Activated CD4-positive, alpha-beta T cell treated with anti-CD3 and anti-CD28 coated beads for 24 hours (primary cell): Measurements from ENCODE around the gene F5.

Experiments used
- DNase-seq, 2 donors: peaks; one replicate each; pipeline ENCODE4 v3.0.0-alpha.2; 2020; ENCODE audit warnings: low read depth in 2 of 2

The F5 gene

DNA sequence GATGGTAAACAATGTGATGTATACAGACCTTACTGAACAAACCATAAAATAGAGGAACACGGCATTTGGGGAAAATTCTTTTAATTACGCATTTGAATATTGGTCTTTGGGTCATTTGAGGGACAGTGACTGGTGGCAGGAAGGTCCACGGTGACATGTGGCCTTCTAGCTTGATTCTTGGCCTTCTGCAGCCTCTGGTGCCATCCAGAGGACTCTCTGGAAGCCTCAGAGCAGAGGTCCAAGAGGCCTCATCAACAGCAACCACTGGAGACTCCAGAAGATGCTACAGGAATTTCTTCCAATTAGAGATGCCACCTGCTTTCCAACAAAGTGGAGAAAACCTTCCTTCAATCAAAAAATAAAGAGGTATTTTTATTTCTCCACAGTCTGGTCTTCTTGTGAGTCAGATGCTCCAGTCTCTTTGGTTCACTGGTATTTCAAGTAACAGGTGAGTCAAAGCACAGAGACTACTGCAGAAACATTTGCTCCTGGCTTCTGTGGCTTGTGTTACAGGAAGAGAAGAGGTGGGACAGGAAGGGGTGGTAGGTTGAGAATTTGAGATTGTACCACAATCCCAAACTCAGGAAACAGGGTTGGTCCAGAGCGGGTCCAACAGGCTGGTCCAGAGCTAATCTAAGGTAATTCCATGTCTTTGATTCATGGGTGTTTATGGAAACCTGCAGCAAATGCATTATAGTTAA, 2.7 kb upstream of the F5 start:
- peak in 1 of 2 donors; percentile 6 for DNase-seq

DNA sequence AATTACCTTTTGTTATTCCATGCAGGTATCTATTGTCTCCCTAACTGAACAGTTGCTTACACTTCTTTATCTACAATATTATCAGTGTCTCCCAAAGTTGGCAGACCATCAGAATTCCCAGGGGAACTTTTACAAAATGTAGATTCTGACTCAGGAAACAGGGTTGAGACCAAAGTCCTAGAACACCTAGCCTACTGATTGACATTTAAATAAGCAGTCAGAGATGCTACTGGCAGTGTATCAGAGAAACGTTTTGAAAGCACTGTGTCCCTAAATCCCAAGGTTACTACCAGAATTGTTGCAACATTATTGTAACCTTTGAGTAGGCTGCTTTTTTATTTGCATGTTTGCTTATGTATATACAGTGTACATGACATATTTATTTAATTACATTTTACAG, 1.8 kb upstream of the F5 start:
- no peak for DNase-seq

DNA sequence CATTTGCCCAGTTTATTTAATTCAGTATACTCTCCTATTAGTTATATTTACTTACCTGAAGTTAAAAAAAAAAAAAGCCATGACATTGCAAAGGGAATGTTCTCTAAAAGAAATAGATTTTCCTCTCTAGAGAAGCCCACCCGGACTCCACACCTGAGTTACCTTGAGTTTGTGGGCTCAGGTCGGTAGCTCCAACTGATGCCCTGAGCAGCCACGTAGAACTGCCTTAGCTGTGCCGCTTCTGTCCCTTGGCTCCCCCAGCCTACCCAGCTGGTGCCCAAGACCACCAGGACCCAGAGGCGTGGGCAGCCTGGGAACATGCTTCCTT, 250 bp downstream of the F5 start:
- no peak for DNase-seq

DNA sequence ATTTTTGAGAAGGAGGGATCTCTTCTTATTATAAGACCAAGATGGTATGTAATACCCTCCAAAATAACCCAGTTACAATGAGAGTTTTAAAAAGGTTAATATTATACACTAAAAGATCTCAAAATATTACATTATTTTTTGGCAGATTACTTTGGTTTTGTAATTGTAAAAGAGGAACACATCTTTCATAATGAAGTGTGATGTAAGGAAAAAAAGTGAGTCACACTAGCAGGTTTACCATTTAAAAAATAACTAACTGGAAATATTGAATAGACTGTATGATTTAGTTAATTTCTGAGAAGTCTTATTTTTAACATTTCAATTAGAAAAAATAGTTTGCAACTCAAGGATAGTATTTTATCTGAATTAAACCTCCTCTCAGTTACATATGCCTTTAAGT, 1.1 kb downstream of the F5 start:
- no peak for DNase-seq

DNA sequence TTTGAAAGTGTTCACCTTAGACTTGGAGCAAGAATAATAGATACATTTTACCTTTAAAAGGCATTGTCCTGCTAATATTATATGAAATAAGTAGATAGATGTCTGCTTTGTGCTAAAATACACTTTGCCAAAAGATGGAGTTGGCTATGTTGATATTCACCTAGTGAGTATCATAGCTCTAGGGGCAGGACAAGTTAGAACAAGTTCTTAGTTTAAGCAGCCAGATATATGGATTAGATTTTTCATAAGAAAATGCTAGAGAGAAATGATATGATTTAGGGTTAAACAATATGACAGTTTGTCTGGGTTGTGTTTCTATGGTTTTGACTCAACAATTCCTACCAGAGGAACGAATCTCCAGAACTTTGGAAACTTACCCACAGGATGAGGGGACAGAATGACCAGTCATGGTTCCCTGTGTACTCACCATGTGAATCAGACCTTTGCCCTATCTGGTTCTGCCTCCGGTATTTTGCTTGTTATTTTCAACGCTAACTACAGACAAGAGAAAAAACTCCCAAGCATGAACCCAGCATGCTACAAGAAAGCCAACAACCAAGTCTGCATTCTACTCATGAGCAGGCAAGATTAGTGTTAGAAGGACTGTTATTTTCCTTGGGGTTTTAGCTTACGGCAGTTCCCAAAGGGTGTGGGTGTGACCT, 1.7 kb downstream of the F5 start:
- no peak for DNase-seq

DNA sequence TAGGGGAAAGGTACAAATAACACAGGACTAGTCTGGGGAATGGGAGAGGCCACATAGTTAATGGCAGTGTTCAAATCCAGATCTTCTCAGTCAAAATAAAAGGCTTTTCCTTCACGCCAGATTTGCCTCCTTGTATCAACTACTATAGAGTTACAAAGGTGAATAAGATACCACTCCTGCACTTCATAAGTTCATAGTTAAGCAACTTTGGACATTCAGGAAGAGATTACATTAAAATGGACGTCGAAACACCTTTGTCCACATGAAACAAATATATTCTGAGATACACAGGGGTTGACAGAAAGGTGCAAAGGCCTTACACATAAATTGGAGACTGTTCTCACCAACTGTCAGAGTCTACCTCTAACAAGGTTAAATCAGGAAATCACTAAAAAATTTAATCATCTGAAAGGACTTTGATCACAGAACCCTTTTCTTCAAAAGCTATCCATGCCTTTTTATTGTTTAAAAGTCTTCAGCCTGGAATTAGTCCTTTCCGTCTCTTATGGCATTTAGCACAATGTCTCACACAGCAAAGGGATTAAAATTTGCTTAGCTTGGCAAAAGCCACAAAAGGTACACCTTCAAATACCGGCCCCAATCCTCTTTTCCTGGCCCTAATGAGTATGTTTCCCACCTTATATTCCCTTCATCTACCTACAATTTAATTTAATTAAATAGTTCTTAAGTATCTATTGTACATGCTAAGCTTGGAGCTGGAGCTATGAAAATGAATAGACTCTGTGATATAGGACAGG, 8.1 kb downstream of the F5 start:
- no peak for DNase-seq

DNA sequence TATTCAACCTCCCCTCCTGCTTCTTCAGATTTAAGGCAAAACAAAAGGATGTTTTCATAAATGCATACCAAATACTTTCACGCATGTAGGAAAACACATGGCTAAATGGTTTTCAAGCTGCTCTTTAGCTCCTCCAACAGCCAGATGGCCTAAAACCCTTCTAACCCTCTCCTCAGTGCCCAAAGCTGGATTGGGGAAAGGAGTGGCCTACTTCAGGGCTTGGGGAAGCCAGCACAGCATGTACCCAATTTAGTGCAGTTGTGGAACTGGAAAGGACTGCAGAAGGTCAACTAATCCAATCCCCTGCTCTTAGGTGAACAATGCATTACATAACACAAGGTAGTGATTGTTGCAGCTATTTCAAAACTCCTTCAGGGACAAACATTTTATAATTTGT, 9.3 kb downstream of the F5 start:
- no peak for DNase-seq

DNA sequence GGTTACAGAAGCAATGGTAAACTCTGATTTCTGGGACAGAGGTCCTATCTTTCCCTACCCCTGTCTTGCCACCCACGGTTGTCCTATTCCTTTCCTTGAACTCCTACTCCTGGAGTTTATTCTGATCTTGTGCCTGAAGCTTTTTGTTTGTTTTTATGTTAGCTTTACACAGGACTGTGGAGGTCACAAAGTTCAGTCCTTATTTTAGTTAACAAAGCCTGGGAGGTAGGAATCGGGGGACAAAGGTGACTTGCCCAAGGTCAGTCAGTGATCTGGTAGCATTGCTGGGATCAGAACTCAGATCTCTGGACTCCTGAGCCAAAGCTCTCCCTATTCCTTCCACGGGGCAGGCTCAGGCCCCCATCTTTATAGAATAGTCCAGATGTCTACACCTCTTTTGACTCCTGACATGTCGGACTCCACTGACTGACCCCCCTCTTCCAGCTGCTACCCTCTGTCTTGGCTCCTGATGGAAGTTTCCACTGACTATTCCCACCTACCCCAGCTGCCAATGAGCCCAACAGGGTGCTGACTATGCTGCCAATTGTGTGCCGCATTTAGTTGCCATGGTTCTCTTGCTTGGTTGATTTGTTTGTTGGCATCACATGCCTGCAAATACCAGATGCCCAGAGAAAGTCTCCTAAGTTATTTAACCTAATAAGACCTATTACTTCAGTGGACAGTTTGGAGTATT, 9.9 kb downstream of the F5 start:
- DNase-seq = no peak

DNA sequence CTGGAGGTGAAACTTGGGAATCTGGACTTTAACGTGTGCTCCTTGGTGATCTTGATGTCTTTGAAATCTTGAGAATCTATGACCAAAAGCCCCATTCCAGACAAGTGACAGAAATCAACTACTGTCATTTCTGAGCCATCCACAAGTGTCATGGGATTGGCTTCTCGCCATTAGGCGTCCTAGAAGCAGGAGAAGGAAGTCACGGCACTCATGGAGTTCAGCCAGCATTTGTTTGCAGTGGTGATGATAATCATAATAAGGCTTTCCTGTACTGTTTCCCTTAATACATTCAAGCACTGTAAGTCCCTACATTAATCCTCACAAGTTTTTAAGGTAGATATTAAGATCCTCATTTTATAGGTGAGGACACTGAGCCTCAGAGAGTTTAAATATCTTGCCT, 11.9 kb downstream of the F5 start:
- DNase-seq = no peak

DNA sequence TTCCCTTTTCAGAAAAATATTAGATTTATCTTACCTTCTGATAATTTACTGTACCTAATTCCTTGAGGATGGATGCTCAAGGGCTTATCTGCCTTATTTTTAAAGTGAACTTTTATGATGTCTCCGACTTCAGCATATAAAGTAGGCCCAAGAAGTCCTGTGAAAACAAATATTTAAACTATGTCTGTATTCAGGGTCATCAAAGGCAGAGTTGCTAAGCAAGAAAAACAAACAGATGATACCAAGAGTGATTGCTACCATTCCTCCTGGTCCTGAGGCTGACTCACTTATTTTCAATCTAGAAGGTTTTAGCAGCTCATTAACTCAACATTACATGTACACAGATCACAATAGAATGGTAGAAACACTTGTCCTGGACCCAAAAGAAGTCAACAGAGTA, 14.1 kb downstream of the F5 start:
- DNase-seq = no peak

DNA sequence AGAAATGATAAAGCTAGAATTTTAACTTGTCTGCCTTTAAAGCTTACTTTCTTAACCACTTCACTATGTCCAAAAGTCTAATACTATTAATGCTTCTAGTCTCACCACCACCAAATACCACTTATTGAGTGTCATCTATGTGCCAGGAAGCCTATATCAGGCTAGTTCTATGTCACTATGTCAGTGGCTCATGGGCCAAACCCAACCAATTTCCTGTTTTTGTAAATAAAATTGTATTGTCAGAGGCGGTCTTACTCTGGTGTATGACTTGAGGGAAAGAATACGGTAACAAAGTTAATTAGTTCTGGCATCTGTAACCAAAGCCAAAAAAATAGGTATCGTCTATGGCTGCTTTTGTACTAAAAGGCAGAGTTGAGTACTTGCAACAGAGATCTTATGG, 14.8 kb downstream of the F5 start:
- DNase-seq = no peak

DNA sequence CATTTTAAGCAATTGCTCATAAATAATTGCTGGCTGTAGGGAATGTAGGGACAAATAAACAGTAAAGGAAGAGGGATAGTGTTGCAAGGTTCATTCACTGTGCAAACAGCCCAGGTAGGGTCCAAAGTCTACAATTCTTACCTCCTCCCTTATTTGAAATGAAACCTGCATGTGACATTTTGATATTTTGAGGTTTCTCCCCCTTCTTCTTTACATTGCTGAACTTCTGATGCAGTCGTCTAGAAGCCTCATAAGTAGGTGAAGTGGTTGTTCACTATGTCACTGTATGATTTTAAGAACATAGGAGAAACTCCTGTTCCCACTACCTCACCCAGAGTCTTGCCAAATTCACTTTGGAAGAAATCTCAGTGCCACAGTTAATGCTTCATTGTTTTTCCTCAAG, 16.1 kb downstream of the F5 start:
- no peak for DNase-seq

DNA sequence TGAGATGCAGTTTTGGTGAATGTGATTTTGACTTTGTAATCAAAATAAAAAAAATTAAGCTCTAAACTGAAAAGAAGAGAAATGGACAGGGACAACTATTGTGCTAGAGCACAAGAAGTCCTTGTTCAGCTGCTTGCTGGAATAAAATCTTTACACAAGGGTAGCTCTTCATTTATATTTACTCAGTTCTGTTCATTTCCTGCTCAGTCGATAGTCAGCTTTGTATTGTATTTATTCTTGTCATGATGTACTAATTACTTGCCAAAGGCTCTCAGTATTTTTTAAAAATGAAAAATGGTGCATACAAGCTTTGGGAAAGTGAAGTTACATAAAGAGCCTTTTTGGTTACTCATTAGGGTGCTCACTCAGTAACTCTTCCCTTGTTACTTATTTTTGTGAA, 17.8 kb downstream of the F5 start:
- DNase-seq = no peak

DNA sequence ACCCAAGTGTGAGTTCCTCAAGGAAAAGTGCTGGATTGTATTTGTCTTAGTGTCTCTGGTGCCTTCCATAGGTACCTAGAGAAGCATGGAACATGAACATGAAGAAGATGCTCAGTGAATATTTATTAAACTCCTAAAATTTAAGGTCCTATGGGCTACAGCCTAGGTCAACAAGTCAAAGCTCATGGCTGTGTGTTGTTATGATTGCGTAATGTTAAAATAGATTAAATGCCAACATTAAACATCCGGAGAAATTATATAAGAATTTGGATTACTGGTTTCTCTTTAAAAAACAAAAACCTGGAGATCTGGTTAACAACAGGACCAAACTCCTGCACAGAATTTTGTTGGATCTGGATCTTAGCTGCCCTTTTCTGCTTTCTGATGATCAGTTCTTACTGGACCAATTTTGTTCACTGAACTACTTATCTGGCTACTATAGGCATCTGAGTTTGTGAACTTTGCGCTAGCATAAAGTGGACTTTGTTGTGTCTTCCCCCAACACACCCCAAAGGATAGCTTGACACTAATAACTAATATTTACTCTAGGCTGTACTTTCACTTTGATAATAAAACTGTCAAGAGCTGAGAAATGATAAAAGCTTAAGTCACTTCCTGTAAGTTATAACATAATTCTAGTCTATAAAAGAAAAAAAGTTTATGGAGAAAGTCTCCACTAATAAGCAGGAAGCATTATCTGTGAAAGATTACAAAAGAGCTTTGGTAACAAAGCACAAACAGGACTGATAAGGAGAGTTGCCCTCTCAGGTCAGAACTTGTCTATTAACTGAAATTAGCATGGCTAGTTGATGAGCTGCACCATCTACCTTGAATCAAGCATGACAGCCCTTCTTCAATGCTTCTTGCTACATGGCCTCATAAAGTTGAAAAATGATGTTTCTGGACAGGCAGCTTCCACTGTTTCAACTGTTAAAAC, 20.7 kb downstream of the F5 start:
- DNase-seq = no peak

DNA sequence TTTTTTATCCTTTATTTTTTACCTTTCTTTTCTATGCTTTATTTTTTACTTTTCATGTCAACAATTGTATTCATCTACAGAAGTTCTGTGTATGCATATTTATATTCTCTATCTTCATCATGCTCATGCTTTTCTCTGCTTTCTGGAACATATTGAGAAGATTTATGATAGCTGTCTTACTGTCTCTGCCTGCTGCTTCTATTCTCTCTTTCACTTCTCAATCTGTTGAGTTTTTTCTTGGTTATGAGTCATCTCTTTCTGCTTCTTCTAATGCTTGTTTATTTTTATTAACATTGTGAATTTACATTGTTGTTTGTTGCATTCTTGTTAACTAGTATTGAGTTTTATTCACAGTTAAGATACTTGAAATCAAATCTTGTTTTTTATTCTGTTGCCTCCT, 22.6 kb downstream of the F5 start:
- DNase-seq = no peak

DNA sequence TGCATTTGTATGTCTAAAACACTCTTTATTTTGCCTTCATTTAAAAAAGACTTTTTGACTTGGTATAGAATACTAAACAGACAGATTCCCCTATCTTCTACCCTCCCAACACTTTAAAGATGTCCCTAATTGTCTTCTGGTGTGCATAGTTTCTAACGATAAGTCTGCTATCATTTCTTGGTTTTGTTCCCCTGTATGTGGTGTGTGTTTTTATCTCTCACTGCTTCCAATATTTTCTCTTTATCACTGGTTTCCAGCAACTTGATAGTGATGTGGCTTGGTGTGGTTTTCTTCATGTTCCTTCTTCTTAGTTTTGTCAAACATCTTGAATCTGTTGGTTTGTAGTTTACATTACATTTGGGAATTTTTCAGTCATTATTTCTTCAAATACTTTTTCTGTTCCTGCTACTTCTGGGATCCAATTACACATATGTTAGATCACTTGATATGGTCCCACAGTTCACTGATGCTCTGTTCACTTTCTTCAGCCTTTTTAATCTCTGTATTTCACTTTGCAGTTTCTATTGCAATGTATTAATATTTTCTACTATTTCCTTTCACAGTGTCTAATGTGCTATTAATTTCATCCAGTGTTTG, 23.2 kb downstream of the F5 start:
- DNase-seq = no peak

DNA sequence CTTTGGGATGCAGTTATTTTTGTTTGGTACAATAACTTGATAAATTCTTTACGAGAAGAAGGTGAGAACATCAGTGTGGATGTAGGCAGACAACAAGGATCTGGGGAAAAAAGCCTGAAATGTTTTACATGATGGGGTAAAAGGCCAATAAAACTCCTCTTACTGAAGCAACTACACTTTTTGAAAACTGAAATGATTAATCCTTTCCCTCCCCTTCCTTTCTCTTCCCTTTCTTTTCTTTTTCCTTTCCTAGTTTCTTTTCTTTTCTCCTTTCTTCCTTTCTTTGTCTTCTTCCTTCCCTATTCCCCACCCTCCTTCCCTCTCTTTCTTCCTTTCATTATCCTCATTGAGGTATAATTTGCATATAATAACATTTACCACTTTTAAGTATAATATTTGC, 24.6 kb downstream of the F5 start:
- DNase-seq = no peak

DNA sequence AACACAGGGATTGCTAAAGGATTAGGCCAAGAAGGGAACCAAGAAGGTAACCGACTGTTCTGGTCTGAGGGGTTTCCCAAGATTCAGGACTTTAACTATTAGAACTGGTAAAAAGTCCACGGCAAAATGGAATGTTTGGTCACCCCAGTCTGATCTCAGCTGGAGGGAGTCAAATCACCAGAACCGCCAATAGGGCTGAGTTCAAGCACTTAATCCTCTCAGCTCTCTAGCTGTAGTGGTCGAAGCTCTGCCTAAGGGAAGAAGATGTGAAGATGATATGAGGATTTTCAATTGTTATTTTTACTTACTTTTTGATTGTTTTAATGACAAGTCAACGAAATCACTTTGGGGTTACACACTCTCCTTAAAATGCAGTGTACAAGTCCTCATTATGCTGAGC, 29.1 kb downstream of the F5 start:
- no peak for DNase-seq

DNA sequence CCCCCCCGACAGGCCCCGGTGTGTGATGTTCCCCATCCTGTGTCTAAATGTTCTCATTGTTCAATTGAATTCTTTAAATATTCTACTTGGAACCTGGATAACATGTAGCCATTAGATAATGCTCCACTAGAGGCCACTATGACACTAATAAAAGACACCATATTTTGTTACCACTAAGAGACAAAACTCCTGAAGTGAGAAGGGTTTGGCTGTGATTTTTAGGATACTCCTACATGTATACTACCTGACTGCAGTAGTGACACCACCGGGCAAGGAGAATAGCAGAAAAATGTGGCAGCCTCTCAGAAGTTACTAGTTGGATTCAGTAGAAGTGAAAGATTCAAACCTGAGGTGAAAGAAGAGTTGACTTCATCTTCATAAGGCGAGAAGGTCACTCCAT, 36.0 kb downstream of the F5 start:
- DNase-seq = no peak

DNA sequence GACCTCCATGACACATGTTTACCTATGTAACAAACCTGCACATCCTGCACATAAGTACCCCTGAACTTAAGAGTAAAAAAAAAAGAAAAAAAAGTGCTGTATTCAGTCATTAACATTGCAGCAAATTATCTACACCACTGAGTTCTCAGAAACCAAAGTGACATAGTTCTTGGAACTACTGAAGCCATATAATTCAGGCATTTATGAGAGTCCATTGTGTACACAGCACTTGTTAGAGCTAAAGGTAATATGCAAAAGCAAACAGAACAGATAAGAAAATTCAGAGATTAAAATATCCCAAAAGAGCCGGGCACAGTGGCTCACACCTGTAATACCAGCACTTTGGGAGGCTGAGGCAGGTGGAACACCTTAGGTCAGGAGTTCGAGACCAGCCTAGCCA, 38.0 kb downstream of the F5 start:
- no peak for DNase-seq
